H7 (cell line): ENCODE measurements around the gene ANAPC16. TPM values are rescaled to one million over a fixed set of nuclear protein-coding genes. Genes with fewer than 3 reads are reported as not detected.
"Not testable (repeated sequence)": the region's sequence is repeated elsewhere in the genome, so short reads cannot be mapped to it uniquely, and the experiment has no call there.

Experiments used
- DNase-seq: peaks from one replicate; pipeline ENCODE4 v3.0.0; 2012
- H3K27me3 ChIP-seq: 2 replicates; pipeline ENCODE4 v1.6.0; 2011; ENCODE audit warnings: mild to moderate bottlenecking, low read length; ENCODE audit not compliant: control insufficient read depth, insufficient read depth
- H3K36me3 ChIP-seq: replicated peaks from 2 replicates; pipeline ENCODE4 v1.5.1; 2011; ENCODE audit warnings: low read length; ENCODE audit not compliant: control insufficient read depth, insufficient read depth
- H3K4me3 ChIP-seq: 2 replicates; pipeline ENCODE4 v1.5.1; 2011; ENCODE audit warnings: low read depth, mild to moderate bottlenecking, control low read depth, low read length, moderate library complexity; ENCODE audit not compliant: insufficient read depth
- total RNA-seq: library from RNA; depleted of rRNA; stranded (reverse); fragments of >200 nt; shearing (Covaris generic); gene quantifications from 2 replicates; pipeline ENCODE4 v1.2.3, GENCODE V29; 2014

Gene ANAPC16
- total RNA-seq, 1 experiment from 2014 or later, result 56.6 TPM

- Histone ChIP-seq H3K4me3 (no peak overlapping the region), H3K36me3 (no peaks in the 10 kb centered on the region; the same call in none of the 2 replicates), H3K27me3 (no peaks in the 10 kb centered on the region)
- no peak for DNase-seq
Measured at GRCh38 chr10:72194949-72195348, 20.9 kb upstream of the ANAPC16 start.

- no peaks in the 10 kb centered on the region; the same call in none of the 2 replicates for H3K36me3 ChIP-seq
- no peaks in the 10 kb centered on the region for H3K27me3 ChIP-seq
- no peak overlapping the region for H3K4me3 ChIP-seq
- DNase-seq, result no peak
Measured at GRCh38 chr10:72200883-72201282, 14.9 kb upstream of the ANAPC16 start.

GRCh38 chr10:72201293-72201692, 14.5 kb upstream of the ANAPC16 start:
- DNase-seq, result no peak
- Histone ChIP-seq H3K4me3 (no peak overlapping the region), H3K27me3 (no peaks in the 10 kb centered on the region), H3K36me3 (no peaks in the 10 kb centered on the region; the same call in none of the 2 replicates)

GRCh38 chr10:72204296-72204695, 11.5 kb upstream of the ANAPC16 start:
- Histone ChIP-seq H3K4me3 (no peak overlapping the region), H3K27me3 (no peaks in the 10 kb centered on the region), H3K36me3 (no peaks in the 10 kb centered on the region; the same call in 1 of the 2 replicates)
- no peak for DNase-seq

- Histone ChIP-seq H3K4me3 (no peak overlapping the region), H3K36me3 (peaks cover under 1% of the 10 kb centered on the region), H3K27me3 (no peaks in the 10 kb centered on the region)
- DNase-seq, result no peak
Measured at GRCh38 chr10:72204724-72205123, 11.1 kb upstream of the ANAPC16 start.

GRCh38 chr10:72206511-72207229, 9.1 kb upstream of the ANAPC16 start:
- H3K27me3 ChIP-seq, result no peaks in the 10 kb centered on the region
- peaks cover 4% of the 10 kb centered on the region for H3K36me3 ChIP-seq
- no peak for DNase-seq
- H3K4me3 ChIP-seq, result no peak overlapping the region

- DNase-seq, H3K36me3 ChIP-seq, H3K27me3 ChIP-seq, H3K4me3 ChIP-seq: not testable (repeated sequence)
Measured at GRCh38 chr10:72208526-72208925, 7.3 kb upstream of the ANAPC16 start.

- not testable (repeated sequence) for DNase-seq, H3K27me3 ChIP-seq, H3K36me3 ChIP-seq, H3K4me3 ChIP-seq
Measured at GRCh38 chr10:72211381-72211780, 4.4 kb upstream of the ANAPC16 start.

- not testable (repeated sequence) for H3K36me3 ChIP-seq, H3K27me3 ChIP-seq, H3K4me3 ChIP-seq, DNase-seq
Measured at GRCh38 chr10:72211832-72212231, 4.0 kb upstream of the ANAPC16 start.

- H3K4me3 ChIP-seq, result no peak overlapping the region
- peaks cover 2% of the 10 kb centered on the region; the same call in 1 of the 2 replicates for H3K36me3 ChIP-seq
- no peak for DNase-seq
- H3K27me3 ChIP-seq, result no peaks in the 10 kb centered on the region
Measured at GRCh38 chr10:72218325-72218724, 2.5 kb downstream of the ANAPC16 start.

GRCh38 chr10:72218726-72219125, 2.9 kb downstream of the ANAPC16 start:
- H3K4me3 ChIP-seq, result no peak overlapping the region
- peaks cover 2% of the 10 kb centered on the region; the same call in 1 of the 2 replicates for H3K36me3 ChIP-seq
- no peaks in the 10 kb centered on the region for H3K27me3 ChIP-seq
- no peak for DNase-seq

GRCh38 chr10:72219235-72219814, 3.5 kb downstream of the ANAPC16 start:
- H3K4me3 ChIP-seq, result no peak overlapping the region

GRCh38 chr10:72220637-72221036, 4.8 kb downstream of the ANAPC16 start:
- no peak for DNase-seq
- Histone ChIP-seq H3K4me3 (no peak overlapping the region), H3K36me3 (peaks cover 2% of the 10 kb centered on the region; the same call in 1 of the 2 replicates), H3K27me3 (no peaks in the 10 kb centered on the region)

More at GRCh38 chr10:72219235-72219814, 3.5 kb downstream of the ANAPC16 start:
- no peak for DNase-seq
- H3K36me3 ChIP-seq, result peaks cover 2% of the 10 kb centered on the region; the same call in 1 of the 2 replicates
- no peaks in the 10 kb centered on the region for H3K27me3 ChIP-seq

GRCh38 chr10:72221278-72221677, 5.5 kb downstream of the ANAPC16 start:
- Histone ChIP-seq H3K36me3 (peaks cover 2% of the 10 kb centered on the region; the same call in 1 of the 2 replicates), H3K4me3 (no peak overlapping the region), H3K27me3 (no peaks in the 10 kb centered on the region)
- DNase-seq, result no peak

GRCh38 chr10:72223743-72224101, 7.9 kb downstream of the ANAPC16 start:
- H3K36me3 ChIP-seq, result peaks cover 2% of the 10 kb centered on the region; the same call in 1 of the 2 replicates
- H3K27me3 ChIP-seq, result no peaks in the 10 kb centered on the region
- H3K4me3 ChIP-seq, result no peak overlapping the region
- no peak for DNase-seq
